ENCODE measurements around the gene CACNA1S.

CACNA1S gene

DNA sequence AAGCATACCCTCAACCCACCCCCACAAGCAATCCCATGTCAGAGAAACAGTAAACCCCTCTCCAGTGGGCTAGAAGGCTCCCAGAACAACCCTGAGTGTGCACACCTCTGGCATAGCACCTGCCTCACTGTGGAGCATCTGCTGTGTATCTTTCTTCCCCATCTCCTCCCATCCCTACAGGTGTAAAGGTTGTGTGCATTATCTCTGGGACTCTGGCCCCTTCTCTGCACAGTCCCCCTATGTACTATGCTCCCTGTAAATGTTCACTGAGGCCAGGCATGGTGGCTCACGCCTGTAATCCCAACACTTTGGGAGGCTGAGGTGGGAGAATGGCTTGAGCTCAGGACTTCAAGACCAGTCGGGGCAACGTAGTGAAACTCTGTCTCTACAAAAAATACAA lies 700 bp upstream of the CACNA1S start:
- in situ Hi-C loops (cut with MboI; ENCODE audit: low sequenced_read_pairs, unreplicated experiment): no loop called here
- TF ChIP-seq, protein P1, sequence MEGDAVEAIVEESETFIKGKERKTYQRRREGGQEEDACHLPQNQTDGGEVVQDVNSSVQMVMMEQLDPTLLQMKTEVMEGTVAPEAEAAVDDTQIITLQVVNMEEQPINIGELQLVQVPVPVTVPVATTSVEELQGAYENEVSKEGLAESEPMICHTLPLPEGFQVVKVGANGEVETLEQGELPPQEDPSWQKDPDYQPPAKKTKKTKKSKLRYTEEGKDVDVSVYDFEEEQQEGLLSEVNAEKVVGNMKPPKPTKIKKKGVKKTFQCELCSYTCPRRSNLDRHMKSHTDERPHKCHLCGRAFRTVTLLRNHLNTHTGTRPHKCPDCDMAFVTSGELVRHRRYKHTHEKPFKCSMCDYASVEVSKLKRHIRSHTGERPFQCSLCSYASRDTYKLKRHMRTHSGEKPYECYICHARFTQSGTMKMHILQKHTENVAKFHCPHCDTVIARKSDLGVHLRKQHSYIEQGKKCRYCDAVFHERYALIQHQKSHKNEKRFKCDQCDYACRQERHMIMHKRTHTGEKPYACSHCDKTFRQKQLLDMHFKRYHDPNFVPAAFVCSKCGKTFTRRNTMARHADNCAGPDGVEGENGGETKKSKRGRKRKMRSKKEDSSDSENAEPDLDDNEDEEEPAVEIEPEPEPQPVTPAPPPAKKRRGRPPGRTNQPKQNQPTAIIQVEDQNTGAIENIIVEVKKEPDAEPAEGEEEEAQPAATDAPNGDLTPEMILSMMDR (IDR thresholded peaks at IDR 0.05; ENCODE audit: borderline replicate concordance, control extremely low read depth, extremely low read depth, insufficient read depth, missing control alignments): no peak
- DNase-seq (ENCODE audit: low spot score): no peak

DNA sequence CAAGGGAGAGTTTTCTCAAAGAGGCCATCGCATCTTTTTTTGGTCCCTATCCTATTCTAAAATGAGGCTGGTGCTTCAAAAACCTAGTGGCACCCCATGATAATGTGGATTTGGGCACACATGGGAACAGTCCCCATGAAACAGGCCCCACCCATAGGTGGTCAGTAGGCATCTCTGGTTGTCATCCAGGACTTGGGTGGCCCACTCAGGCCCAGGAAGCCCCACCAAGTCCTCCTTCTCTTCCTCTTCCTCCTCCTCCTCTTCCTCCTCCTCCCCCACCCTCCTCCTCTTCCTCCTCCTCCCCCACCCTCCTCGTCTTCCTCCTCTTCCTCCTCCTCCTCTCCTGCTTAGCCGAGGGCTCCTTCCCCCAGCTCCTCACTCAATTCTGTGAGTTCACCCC lies 554 bp downstream of the CACNA1S start:
- no peak for DNase-seq (ENCODE audit: low spot score)
- TF ChIP-seq, protein P1 (IDR thresholded peaks at IDR 0.05; ENCODE audit: borderline replicate concordance, control extremely low read depth, extremely low read depth, insufficient read depth, missing control alignments): no peak
- in situ Hi-C loops (cut with MboI; ENCODE audit: low sequenced_read_pairs, unreplicated experiment): no loop called here

DNA sequence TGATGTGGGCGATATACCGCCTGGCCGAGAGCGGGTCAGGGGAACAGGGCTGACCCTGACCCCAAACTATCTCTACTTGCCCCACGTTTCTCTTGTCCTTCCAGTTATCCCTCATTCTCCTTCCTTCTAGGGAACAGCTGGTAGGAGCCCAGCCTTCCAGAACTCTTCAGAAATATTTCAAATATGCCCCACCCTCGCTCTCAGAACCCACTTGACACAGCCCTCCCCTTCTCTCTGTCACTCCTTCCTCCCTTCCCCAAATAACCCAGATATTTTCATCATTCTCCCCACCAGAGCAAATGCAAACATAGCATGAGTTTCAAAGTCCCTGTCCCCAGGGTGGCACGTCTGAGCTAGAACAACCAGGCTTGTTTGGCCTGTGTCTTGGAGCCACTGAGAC lies 1.1 kb downstream of the CACNA1S start:
- TF ChIP-seq, protein P1 (IDR thresholded peaks at IDR 0.05; ENCODE audit: borderline replicate concordance, control extremely low read depth, extremely low read depth, insufficient read depth, missing control alignments): no peak
- in situ Hi-C loops (cut with MboI; ENCODE audit: low sequenced_read_pairs, unreplicated experiment): no loop called here
- DNase-seq (ENCODE audit: low spot score): no peak

DNA sequence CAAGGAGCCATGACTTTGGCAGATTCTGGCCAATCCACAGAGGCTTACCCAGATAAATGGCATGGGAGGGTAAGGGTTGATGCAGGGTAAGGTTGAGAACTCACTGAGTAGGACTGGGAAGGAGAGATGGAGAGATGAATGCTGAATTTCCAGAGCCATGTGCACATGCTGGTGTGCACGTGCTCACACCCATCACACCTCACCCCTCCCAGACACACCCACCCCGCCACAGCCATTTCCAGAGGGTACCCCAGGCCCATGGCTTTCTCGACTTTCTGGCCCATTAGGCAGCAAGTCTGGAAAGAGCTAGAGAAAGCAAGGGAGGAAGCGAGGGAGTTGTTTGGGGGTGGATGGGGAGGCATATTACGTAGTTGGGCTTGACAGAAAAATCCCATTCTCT lies 1.6 kb downstream of the CACNA1S start:
- TF ChIP-seq, protein P1 (IDR thresholded peaks at IDR 0.05; ENCODE audit: borderline replicate concordance, control extremely low read depth, extremely low read depth, insufficient read depth, missing control alignments): no peak
- DNase-seq (ENCODE audit: low spot score): no peak
- in situ Hi-C loops (cut with MboI; ENCODE audit: low sequenced_read_pairs, unreplicated experiment): no loop called here

DNA sequence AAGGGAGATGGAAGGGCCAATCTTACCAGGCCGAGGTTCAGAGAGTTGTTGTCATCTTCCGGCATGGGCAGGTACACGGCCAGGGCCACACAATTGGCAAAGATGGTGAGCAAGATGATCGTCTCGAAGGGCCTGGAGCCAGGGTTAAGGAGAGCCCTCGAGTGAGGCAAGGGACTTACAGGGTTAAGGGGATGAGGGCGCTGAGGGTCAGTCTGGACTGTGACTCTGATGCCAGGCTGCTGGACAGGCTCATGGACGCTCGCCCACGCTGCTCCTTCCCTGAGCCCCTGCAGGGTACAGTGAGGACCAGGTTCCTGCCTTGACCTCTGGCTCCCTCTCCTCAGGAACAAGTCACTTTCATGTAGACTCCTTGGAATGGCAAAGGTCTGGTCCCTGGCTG lies 2.1 kb downstream of the CACNA1S start:
- TF ChIP-seq, protein P1 (IDR thresholded peaks at IDR 0.05; ENCODE audit: borderline replicate concordance, control extremely low read depth, extremely low read depth, insufficient read depth, missing control alignments): no peak
- no peak for DNase-seq (ENCODE audit: low spot score)
- in situ Hi-C loops (cut with MboI; ENCODE audit: low sequenced_read_pairs, unreplicated experiment): no loop called here

DNA sequence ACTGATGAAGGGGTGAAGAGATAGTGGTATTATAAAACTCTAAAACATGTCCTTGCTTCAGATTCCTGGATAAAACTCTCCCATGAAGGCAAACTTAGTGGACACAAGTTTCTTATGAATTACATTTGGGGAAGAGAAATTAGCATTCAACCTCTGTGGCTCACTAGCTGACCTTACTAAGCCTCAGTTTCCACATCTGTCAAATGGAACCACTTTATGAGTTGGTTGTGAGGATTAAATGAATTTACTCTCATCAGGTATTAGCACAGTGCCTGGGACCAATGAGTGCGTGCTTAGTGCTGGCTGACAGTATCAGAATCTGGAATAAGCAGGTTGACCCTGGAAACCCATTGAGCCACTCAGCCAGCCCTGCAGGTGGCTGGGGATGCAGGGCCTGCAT lies 2.6 kb downstream of the CACNA1S start:
- TF ChIP-seq, protein P1 (IDR thresholded peaks at IDR 0.05; ENCODE audit: borderline replicate concordance, control extremely low read depth, extremely low read depth, insufficient read depth, missing control alignments): no peak
- DNase-seq (ENCODE audit: low spot score): no peak
- in situ Hi-C loops (cut with MboI; ENCODE audit: low sequenced_read_pairs, unreplicated experiment): no loop called here

DNA sequence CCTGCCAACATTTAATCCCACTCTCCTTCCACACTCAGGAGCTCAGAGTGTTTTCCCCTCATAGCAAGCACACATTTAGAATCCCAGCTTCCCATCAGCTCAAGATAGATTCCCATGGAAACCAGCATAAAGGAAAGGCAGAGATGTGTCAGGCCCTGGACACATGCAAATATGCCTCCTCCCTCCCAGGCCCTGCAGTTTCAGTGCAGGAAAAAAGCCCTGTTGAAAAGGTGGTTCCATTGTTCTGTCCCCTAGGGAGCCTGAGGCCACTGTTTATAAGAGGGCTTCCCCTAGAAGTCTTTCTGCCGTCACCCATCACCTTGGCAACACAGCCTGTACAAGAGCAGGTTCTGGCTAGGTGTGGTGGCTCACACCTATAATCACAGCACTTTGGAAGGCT lies 3.6 kb downstream of the CACNA1S start:
- in situ Hi-C loops (cut with MboI; ENCODE audit: low sequenced_read_pairs, unreplicated experiment): no loop called here
- no peak for DNase-seq (ENCODE audit: low spot score)
- TF ChIP-seq, protein P1 (IDR thresholded peaks at IDR 0.05; ENCODE audit: borderline replicate concordance, control extremely low read depth, extremely low read depth, insufficient read depth, missing control alignments): no peak

Data from GM13976 (cell line).